Hepatocyte (in vitro differentiated cells): Measurements from ENCODE around the gene DOCK1. TPM values are rescaled to one million over a fixed set of nuclear protein-coding genes. Genes with fewer than 3 reads are reported as not detected.

Source experiments
- DNase-seq: peaks from one replicate; pipeline ENCODE4 v3.0.0-alpha.2; 2016; ENCODE audit warnings: low spot score
- H2AFZ ChIP-seq: fragments of 200-600 bp; sonication (generic); 2 replicates; pipeline ENCODE4 v1.6.0; 2016; ENCODE audit warnings: antibody characterized with exemption, mild to moderate bottlenecking
- H3K27ac ChIP-seq: fragments of 200-600 bp; sonication (generic); 2 replicates; pipeline ENCODE4 v1.5.1; 2016; ENCODE audit warnings: mild to moderate bottlenecking
- H3K27me3 ChIP-seq: fragments of 200-600 bp; sonication (generic); 2 replicates; pipeline ENCODE4 v1.6.1; 2016
- H3K36me3 ChIP-seq: fragments of 200-600 bp; sonication (generic); replicated peaks from 2 replicates; pipeline ENCODE4 v1.5.1; 2016; ENCODE audit warnings: low read depth; ENCODE audit not compliant: insufficient read depth
- H3K4me1 ChIP-seq: fragments of 200-600 bp; sonication (generic); 2 replicates; pipeline ENCODE4 v1.5.1; 2016; ENCODE audit warnings: mild to moderate bottlenecking, moderate library complexity; ENCODE audit not compliant: insufficient read depth
- H3K4me2 ChIP-seq: fragments of 200-600 bp; sonication (generic); 2 replicates; pipeline ENCODE4 v1.6.0; 2016
- H3K4me3 ChIP-seq: fragments of 200-600 bp; sonication (generic); 2 replicates; pipeline ENCODE4 v1.5.1; 2016; ENCODE audit warnings: mild to moderate bottlenecking
- H3K79me2 ChIP-seq: fragments of 200-600 bp; sonication (generic); 2 replicates; pipeline ENCODE4 v1.6.0; 2017; ENCODE audit warnings: mild to moderate bottlenecking
- H3K9me2 ChIP-seq: fragments of 200-600 bp; sonication (generic); replicated peaks from 2 replicates; pipeline ENCODE4 v1.6.0; 2017; ENCODE audit warnings: mild to moderate bottlenecking; ENCODE audit not compliant: insufficient read depth
- H3K9me3 ChIP-seq: fragments of 200-600 bp; sonication (generic); 2 replicates; pipeline ENCODE4 v1.5.1; 2016; ENCODE audit warnings: low read depth, mild to moderate bottlenecking
- H4K20me1 ChIP-seq: fragments of 200-600 bp; sonication (generic); 2 replicates; pipeline ENCODE4 v1.6.0; 2016; ENCODE audit warnings: mild to moderate bottlenecking; ENCODE audit not compliant: insufficient read depth, poor library complexity, severe bottlenecking
- CTCF ChIP-seq: fragments of 200-600 bp; sonication (generic); IDR thresholded peaks from 2 replicates; pipeline ENCODE4 v1.5.1; 2016; ENCODE audit warnings: antibody characterized with exemption, mild to moderate bottlenecking; ENCODE audit not compliant: poor library complexity
- EZH2 ChIP-seq: fragments of 200-600 bp; sonication (generic); IDR thresholded peaks from 2 replicates; pipeline ENCODE4 v1.6.1; 2016; ENCODE audit warnings: antibody characterized with exemption, mild to moderate bottlenecking, borderline replicate concordance
- EZH2phosphoT487 ChIP-seq: fragments of 200-600 bp; sonication (generic); IDR thresholded peaks from one replicate; pipeline ENCODE4 v1.6.1; 2018; ENCODE audit warnings: antibody characterized with exemption, mild to moderate bottlenecking, low read depth, moderate library complexity; ENCODE audit not compliant: unreplicated experiment, severe bottlenecking
- WGBS: methylation state at CpG from one replicate; pipeline ENCODE4 v1.1.6; 2016; ENCODE audit warnings: low lambda C conversion rate; ENCODE audit errors: missing lambda C conversion rate; 5-methylcytosine and 5-hydroxymethylcytosine counted together
- polyA plus RNA-seq: library from polyadenylated mRNA; unstranded; fragments of >200 nt; fragmentation: Nextera tagmentation; extraction: Ambion mirVana; gene quantifications from 2 replicates; pipeline ENCODE4 v1.2.1, GENCODE V29; 2016
- total RNA-seq: library from RNA; depleted of rRNA; stranded (reverse); fragments of >200 nt; gene quantifications from 2 replicates; pipeline ENCODE4 v1.2.3, GENCODE V29; 2014

The DOCK1 gene
- total and polyA plus RNA-seq, 2 experiments from 2014 or later: 16.0 to 55.5 TPM

GRCh38 chr10:127024685-127025435 lies 119.6 kb downstream of the DOCK1 start:
- no peaks in the 10 kb centered on the region for H3K27me3 ChIP-seq
- TF ChIP-seq CTCF (no peak), EZH2phosphoT487 (no peak), EZH2 (no peak)
- no peaks in the 10 kb centered on the region for H3K9me3 ChIP-seq
- no peaks in the 10 kb centered on the region for H3K36me3 ChIP-seq
- no peaks in the 10 kb centered on the region for H3K4me1 ChIP-seq
- no peaks in the 10 kb centered on the region for H3K79me2 ChIP-seq
- 92% methylated on average over 13 of the region's 13 CpGs for WGBS
- no peak overlapping the region for H3K4me3 ChIP-seq
- H4K20me1 ChIP-seq: no peaks in the 10 kb centered on the region
- H3K27ac ChIP-seq: no peak overlapping the region
- no peaks in the 10 kb centered on the region for H3K9me2 ChIP-seq
- H3K4me2 ChIP-seq: no peak overlapping the region
- no peak overlapping the region for H2AFZ ChIP-seq
- no peak for DNase-seq

GRCh38 chr10:127027786-127028185 lies 122.6 kb downstream of the DOCK1 start:
- WGBS: 97% methylated on average over 7 of the region's 9 CpGs
- Histone ChIP-seq H3K9me2 (no peaks in the 10 kb centered on the region), H3K4me1 (no peaks in the 10 kb centered on the region), H4K20me1 (no peaks in the 10 kb centered on the region), H2AFZ (no peak overlapping the region), H3K27ac (no peak overlapping the region), H3K36me3 (no peaks in the 10 kb centered on the region), H3K4me2 (no peak overlapping the region), H3K9me3 (no peaks in the 10 kb centered on the region), H3K27me3 (no peaks in the 10 kb centered on the region), H3K79me2 (no peaks in the 10 kb centered on the region), H3K4me3 (no peak overlapping the region)
- TF ChIP-seq EZH2 (no peak), CTCF (no peak), EZH2phosphoT487 (no peak)
- DNase-seq: no peak

- H3K4me2 ChIP-seq: no peak overlapping the region
- no peak overlapping the region for H2AFZ ChIP-seq
- TF ChIP-seq CTCF (no peak), EZH2phosphoT487 (no peak), EZH2 (no peak)
- H3K79me2 ChIP-seq: no peaks in the 10 kb centered on the region
- no peaks in the 10 kb centered on the region for H3K4me1 ChIP-seq
- no peaks in the 10 kb centered on the region for H3K9me3 ChIP-seq
- WGBS: 93% methylated on average over 8 of the region's 8 CpGs
- H3K4me3 ChIP-seq: no peak overlapping the region
- no peak for DNase-seq
- no peaks in the 10 kb centered on the region for H4K20me1 ChIP-seq
- no peaks in the 10 kb centered on the region for H3K27me3 ChIP-seq
- H3K36me3 ChIP-seq: no peaks in the 10 kb centered on the region
- H3K27ac ChIP-seq: no peak overlapping the region
- no peaks in the 10 kb centered on the region for H3K9me2 ChIP-seq
Measured at GRCh38 chr10:127028556-127028955, 123.3 kb downstream of the DOCK1 start.
